H9 (cell line): ENCODE results near the gene FILIP1. TPM values are rescaled to one million over a fixed set of nuclear protein-coding genes. Genes with fewer than 3 reads are reported as not detected.

ENCODE experiments used
- DNase-seq: peaks from one replicate; pipeline ENCODE4 v3.0.0-alpha.2; 2017
- H2AFZ ChIP-seq: one replicate; pipeline ENCODE4 v1.6.1; 2013; ENCODE audit warnings: mild to moderate bottlenecking, low read length, control low read depth, moderate library complexity
- H2AK5ac ChIP-seq: 2 replicates; pipeline ENCODE4 v1.6.1; 2013; ENCODE audit warnings: low read length, control low read depth, mixed read lengths; ENCODE audit not compliant: insufficient read length
- H2BK120ac ChIP-seq: one replicate; pipeline ENCODE4 v1.6.1; 2013; ENCODE audit warnings: low read depth, mild to moderate bottlenecking, low read length, control low read depth, inconsistent platforms; ENCODE audit not compliant: poor library complexity, severe bottlenecking
- H2BK12ac ChIP-seq: 2 replicates; pipeline ENCODE4 v1.6.1; 2013; ENCODE audit warnings: low read length, control low read depth, mixed read lengths, low read depth; ENCODE audit not compliant: insufficient read length
- H2BK15ac ChIP-seq: 2 replicates; pipeline ENCODE4 v1.6.1; 2013; ENCODE audit warnings: low read depth, low read length, control low read depth
- H2BK20ac ChIP-seq: one replicate; pipeline ENCODE4 v1.6.1; 2013; ENCODE audit warnings: low read depth, mild to moderate bottlenecking, low read length, control low read depth, inconsistent platforms; ENCODE audit not compliant: poor library complexity, severe bottlenecking
- H2BK5ac ChIP-seq: 2 replicates; pipeline ENCODE4 v1.6.1; 2013; ENCODE audit warnings: low read length, control low read depth, mixed read lengths; ENCODE audit not compliant: insufficient read length
- H3K14ac ChIP-seq: 2 replicates; pipeline ENCODE4 v1.6.1; 2013; ENCODE audit warnings: low read length, control low read depth; ENCODE audit not compliant: insufficient read depth
- H3K18ac ChIP-seq: 2 replicates; pipeline ENCODE4 v1.6.1; 2013; ENCODE audit warnings: low read depth, mild to moderate bottlenecking, mixed read lengths, low read length, control low read depth; ENCODE audit not compliant: insufficient read length
- H3K23ac ChIP-seq: 2 replicates; pipeline ENCODE4 v1.6.1; 2013; ENCODE audit warnings: low read length, control low read depth, mixed read lengths, low read depth; ENCODE audit not compliant: insufficient read length
- H3K23me2 ChIP-seq: 2 replicates; pipeline ENCODE4 v1.6.1; 2013; ENCODE audit warnings: low read depth, mild to moderate bottlenecking, mixed read lengths, low read length, control low read depth; ENCODE audit not compliant: insufficient read length, poor library complexity, severe bottlenecking
- H3K27ac ChIP-seq: 2 replicates; pipeline ENCODE4 v1.5.1; 2013; ENCODE audit warnings: low read length, control low read depth, mixed read lengths, low read depth; ENCODE audit not compliant: insufficient read length
- H3K27me3 ChIP-seq: 2 replicates; pipeline ENCODE4 v1.6.1; 2013; ENCODE audit warnings: low read length, control low read depth, inconsistent platforms; ENCODE audit not compliant: insufficient read depth
- H3K4ac ChIP-seq: 2 replicates; pipeline ENCODE4 v1.6.1; 2013; ENCODE audit warnings: low read depth, mild to moderate bottlenecking, control low read depth, inconsistent platforms, low read length, moderate library complexity
- H3K4me1 ChIP-seq: 2 replicates; pipeline ENCODE4 v1.6.1; 2013; ENCODE audit warnings: low read length, control low read depth, inconsistent platforms; ENCODE audit not compliant: insufficient read depth
- H3K4me2 ChIP-seq: 2 replicates; pipeline ENCODE4 v1.6.1; 2013; ENCODE audit warnings: low read length, control low read depth, mixed read lengths; ENCODE audit not compliant: insufficient read length, insufficient read depth
- H3K56ac ChIP-seq: 2 replicates; pipeline ENCODE4 v1.6.1; 2013; ENCODE audit warnings: low read depth, mild to moderate bottlenecking, mixed read lengths, low read length, control low read depth; ENCODE audit not compliant: insufficient read length
- H3K79me1 ChIP-seq: 2 replicates; pipeline ENCODE4 v1.6.1; 2013; ENCODE audit warnings: low read depth, mild to moderate bottlenecking, moderate library complexity, low read length, control low read depth, inconsistent platforms; ENCODE audit not compliant: insufficient read depth, poor library complexity, severe bottlenecking
- H3K79me2 ChIP-seq: 2 replicates; pipeline ENCODE4 v1.6.1; 2013; ENCODE audit warnings: low read length, control low read depth, inconsistent platforms; ENCODE audit not compliant: insufficient read depth
- H3K9ac ChIP-seq: 2 replicates; pipeline ENCODE4 v1.6.1; 2013; ENCODE audit warnings: low read length, control low read depth, mixed read lengths; ENCODE audit not compliant: insufficient read length; ENCODE audit errors: extremely low read depth
- H3K9me3 ChIP-seq: one replicate; pipeline ENCODE4 v1.6.1; 2013; ENCODE audit warnings: low read depth, low read length, inconsistent platforms; ENCODE audit not compliant: control insufficient read depth
- H3T11ph ChIP-seq: one replicate; pipeline ENCODE4 v1.6.1; 2013; ENCODE audit warnings: mild to moderate bottlenecking, low read length, control low read depth, inconsistent platforms
- H4K20me1 ChIP-seq: one replicate; pipeline ENCODE4 v1.6.1; 2013; ENCODE audit not compliant: control insufficient read depth, insufficient read length, insufficient read depth
- H4K5ac ChIP-seq: 2 replicates; pipeline ENCODE4 v1.6.1; 2013; ENCODE audit warnings: low read depth, mild to moderate bottlenecking, mixed read lengths, low read length, control low read depth; ENCODE audit not compliant: insufficient read length
- H4K8ac ChIP-seq: replicated peaks from 2 replicates; pipeline ENCODE4 v1.6.1; 2013; ENCODE audit warnings: low read length, control low read depth, mixed read lengths, low read depth; ENCODE audit not compliant: insufficient read length
- H4K91ac ChIP-seq: 2 replicates; pipeline ENCODE4 v1.6.1; 2013; ENCODE audit warnings: low read depth, mild to moderate bottlenecking, moderate library complexity, mixed read lengths, low read length, control low read depth; ENCODE audit not compliant: insufficient read length
- H3K27ac Mint-ChIP-seq, 3 experiments: 2 replicates in 2 of 3; 3 replicates in 1 of 3; pipeline ENCODE4 v1.8.0; 2020 to 2021; ENCODE audit warnings: mixed read lengths in 3 of 3, mild to moderate bottlenecking in 1 of 3, moderate library complexity in 1 of 3
- H3K27me3 Mint-ChIP-seq: 2 replicates; pipeline ENCODE4 v1.8.0; 2021; ENCODE audit warnings: low read depth, mild to moderate bottlenecking, moderate library complexity, mixed read lengths
- H3K36me3 Mint-ChIP-seq, 3 experiments: 2 replicates in 2 of 3; 3 replicates in 1 of 3; pipeline ENCODE4 v1.8.0; 2020 to 2021; ENCODE audit warnings: low read depth in 3 of 3, mixed read lengths in 3 of 3; ENCODE audit not compliant: insufficient read depth in 1 of 3
- H3K4me1 Mint-ChIP-seq, 2 experiments: 2 replicates each; pipeline ENCODE4 v1.8.0; 2020; ENCODE audit warnings: mixed read lengths in 2 of 2
- H3K4me3 Mint-ChIP-seq, 2 experiments: 2 replicates in 1 of 2; 3 replicates in 1 of 2; pipeline ENCODE4 v1.8.0; 2020 to 2021; ENCODE audit warnings: mild to moderate bottlenecking in 2 of 2, mixed read lengths in 2 of 2, moderate library complexity in 1 of 2
- H3K9me3 Mint-ChIP-seq, 2 experiments: 2 replicates in 1 of 2; 3 replicates in 1 of 2; pipeline ENCODE4 v1.8.0; 2020; ENCODE audit warnings: mild to moderate bottlenecking in 2 of 2, mixed read lengths in 2 of 2, moderate library complexity in 1 of 2
- WGBS: extraction: QIAGEN DNeasy Blood & Tissue Kit; methylation state at CpG from one replicate; pipeline ENCODE4 v1.1.7; 2013; ENCODE audit warnings: missing lambda C conversion rate, low lambda C conversion rate, mixed read lengths; ENCODE audit not compliant: insufficient read length; ENCODE audit errors: extremely low coverage; 5-methylcytosine and 5-hydroxymethylcytosine counted together
- total RNA-seq: library from RNA; stranded (reverse); gene quantifications from 2 replicates; pipeline ENCODE4 v1.2.1, GENCODE V29; 2021
- TF ChIP-seq, protein P1 (sequence below): fragments of 200-600 bp; sonication (generic); conservative IDR thresholded peaks from 3 replicates; pipeline ENCODE4 v1.8.0; 2021; ENCODE audit warnings: antibody characterized with exemption, mild to moderate bottlenecking

FILIP1 gene
- total RNA-seq, 1 experiment from 2014 or later = 10.5 TPM

DNA sequence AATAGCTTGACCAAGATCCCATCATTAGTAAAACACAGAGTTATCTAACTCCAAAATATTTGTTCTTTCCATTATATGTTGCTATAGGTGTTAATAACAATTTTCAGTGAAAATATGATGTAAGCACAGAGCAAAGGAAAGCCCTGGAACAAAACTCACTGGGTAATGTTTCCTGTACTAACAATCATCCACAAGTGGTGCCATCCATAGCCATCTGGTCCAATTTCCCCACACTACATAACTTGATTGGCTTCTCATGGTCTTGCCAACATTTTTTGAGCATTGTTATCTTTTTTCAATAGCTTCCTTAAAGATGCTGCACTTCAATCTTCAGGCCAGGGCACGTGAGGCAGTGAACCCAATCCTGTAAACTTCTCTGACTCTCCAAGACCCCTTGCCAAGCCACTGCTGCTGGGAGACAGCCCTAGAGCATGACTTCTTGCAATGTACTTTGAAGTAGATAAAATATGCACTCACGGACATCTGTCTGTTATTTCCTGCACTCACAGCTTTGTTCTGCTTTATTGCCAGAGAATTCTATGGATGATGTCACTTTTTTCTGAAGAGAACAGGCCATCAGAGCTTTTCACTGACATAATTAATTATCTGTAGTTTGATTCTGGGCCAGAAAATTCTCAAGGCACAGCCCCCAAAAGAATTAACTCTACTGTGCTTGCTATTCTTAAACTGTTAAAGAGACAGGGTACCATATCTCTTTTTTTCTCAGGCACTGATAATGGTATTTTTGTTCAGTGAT is 111.5 kb downstream of the FILIP1 start:
- no peak overlapping the region for H3K23ac ChIP-seq
- H3K4ac ChIP-seq = no peak overlapping the region
- no peak overlapping the region for H4K8ac ChIP-seq
- no peak overlapping the region for H4K91ac ChIP-seq
- no CpG with 5 or more reads among the region's 2 CpGs for WGBS
- H3K18ac ChIP-seq = no peak overlapping the region
- H2BK15ac ChIP-seq = no peak overlapping the region
- no peaks in the 10 kb centered on the region for H3K9me3 Mint-ChIP-seq
- H3K4me3 Mint-ChIP-seq = no peak overlapping the region
- no peak overlapping the region for H3K56ac ChIP-seq
- H3K79me2 ChIP-seq = no peaks in the 10 kb centered on the region; the same call in 1 of the 2 replicates
- H2BK12ac ChIP-seq = no peak overlapping the region
- H2BK20ac ChIP-seq = no peak overlapping the region
- no peak overlapping the region for H3T11ph ChIP-seq
- no peak overlapping the region for H3K27ac ChIP-seq
- no peak overlapping the region for H3K4me2 ChIP-seq
- H2BK5ac ChIP-seq = no peak overlapping the region
- no peak for DNase-seq
- H2BK120ac ChIP-seq = no peak overlapping the region
- no peak overlapping the region for H4K5ac ChIP-seq
- TF ChIP-seq, protein P1, sequence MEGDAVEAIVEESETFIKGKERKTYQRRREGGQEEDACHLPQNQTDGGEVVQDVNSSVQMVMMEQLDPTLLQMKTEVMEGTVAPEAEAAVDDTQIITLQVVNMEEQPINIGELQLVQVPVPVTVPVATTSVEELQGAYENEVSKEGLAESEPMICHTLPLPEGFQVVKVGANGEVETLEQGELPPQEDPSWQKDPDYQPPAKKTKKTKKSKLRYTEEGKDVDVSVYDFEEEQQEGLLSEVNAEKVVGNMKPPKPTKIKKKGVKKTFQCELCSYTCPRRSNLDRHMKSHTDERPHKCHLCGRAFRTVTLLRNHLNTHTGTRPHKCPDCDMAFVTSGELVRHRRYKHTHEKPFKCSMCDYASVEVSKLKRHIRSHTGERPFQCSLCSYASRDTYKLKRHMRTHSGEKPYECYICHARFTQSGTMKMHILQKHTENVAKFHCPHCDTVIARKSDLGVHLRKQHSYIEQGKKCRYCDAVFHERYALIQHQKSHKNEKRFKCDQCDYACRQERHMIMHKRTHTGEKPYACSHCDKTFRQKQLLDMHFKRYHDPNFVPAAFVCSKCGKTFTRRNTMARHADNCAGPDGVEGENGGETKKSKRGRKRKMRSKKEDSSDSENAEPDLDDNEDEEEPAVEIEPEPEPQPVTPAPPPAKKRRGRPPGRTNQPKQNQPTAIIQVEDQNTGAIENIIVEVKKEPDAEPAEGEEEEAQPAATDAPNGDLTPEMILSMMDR = no peak
- peak overlapping the region in 2 of 3 experiments; percentile 40 to 67; a peak in 2 of 7 replicates for H3K27ac Mint-ChIP-seq
- H4K20me1 ChIP-seq = no peaks in the 10 kb centered on the region
- no peak overlapping the region for H2AK5ac ChIP-seq
- H3K9me3 ChIP-seq = no peaks in the 10 kb centered on the region
- no peak overlapping the region for H2AFZ ChIP-seq
- H3K79me1 ChIP-seq = no peaks in the 10 kb centered on the region
- H3K23me2 ChIP-seq = no peaks in the 10 kb centered on the region
- H3K14ac ChIP-seq = no peak overlapping the region
- H3K4me1 ChIP-seq = peaks cover 3% of the 10 kb centered on the region
- H3K27me3 ChIP-seq = no peaks in the 10 kb centered on the region
- H3K9ac ChIP-seq = no peak overlapping the region
- H3K36me3 Mint-ChIP-seq = no peaks in the 10 kb centered on the region
- H3K4me1 Mint-ChIP-seq = peaks cover 31 to 34% of the 10 kb centered on the region in 2 experiments
- H3K27me3 Mint-ChIP-seq = no peaks in the 10 kb centered on the region
